ENCODE results near the gene EBF3.
A peak's percentile ranks its signal among the peaks of the same experiment; 100 is the strongest.

EBF3 gene

DNA sequence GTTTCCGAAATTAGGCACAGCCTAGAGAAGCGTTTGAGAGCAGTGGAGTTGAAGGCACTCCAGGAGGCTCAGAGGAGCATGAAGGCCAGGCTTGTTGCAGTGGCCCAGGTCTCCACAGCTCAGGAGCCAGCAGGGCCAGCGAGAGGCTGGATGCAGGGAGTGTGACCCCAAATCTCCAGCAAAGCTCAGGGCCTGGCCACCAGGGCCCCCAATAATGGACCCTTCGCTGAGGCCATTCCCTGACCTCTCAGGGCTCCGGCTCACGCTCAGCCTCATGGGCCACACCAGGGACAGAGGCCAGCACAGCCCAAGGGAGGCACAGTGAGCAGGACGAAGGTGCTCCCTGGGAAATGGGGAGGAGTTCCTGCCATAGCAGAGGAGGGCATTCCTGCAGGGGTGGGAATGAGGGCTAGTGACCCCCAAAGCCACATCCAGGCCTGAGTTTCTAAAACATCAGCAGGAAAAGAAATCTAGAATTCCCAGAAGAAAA lies 47.5 kb downstream of the EBF3 start:
- Histone ChIP-seq H2BK15ac (ENCODE audit: low read length) (peak overlapping the region; percentile 63), H3K4ac (ENCODE audit: low read length) (no peak overlapping the region), H3K23ac (ENCODE audit: low read depth, low read length, poor library complexity) (no peak overlapping the region), H3K79me1 (ENCODE audit: low read depth, low read length) (peaks cover 2% of the 10 kb centered on the region), H2AK5ac (ENCODE audit: low read depth, low read length) (peak overlapping the region; percentile 65), H3K36me3 (replicated peaks in 1 of 2; ENCODE audit: control insufficient read depth in 2 of 2, insufficient read depth in 2 of 2, low read length in 2 of 2) (no peaks in the 10 kb centered on the region), H3K9me3 (replicated peaks in 1 of 2; ENCODE audit: control insufficient read depth in 2 of 2, insufficient read depth in 1 of 2, low read depth in 1 of 2, low read length in 2 of 2) (no peaks in the 10 kb centered on the region), H3K4me1 (ENCODE audit: control insufficient read depth in 2 of 2, insufficient read depth in 1 of 2, low read depth in 1 of 2, low read length in 2 of 2) (peaks cover 0 to 10% of the 10 kb centered on the region in 2 donors), H3K18ac (ENCODE audit: low read length) (peak overlapping the region; percentile 75), H4K91ac (ENCODE audit: low read depth, low read length, poor library complexity) (no peak overlapping the region), H3K4me2 (ENCODE audit: insufficient read depth, low read length, poor library complexity, severe bottlenecking) (no peak overlapping the region), H3K9ac (ENCODE audit: low read depth, low read length, poor library complexity) (no peak overlapping the region), H3K27ac (replicated peaks; ENCODE audit: low read length) (no peak overlapping the region), H2BK12ac (ENCODE audit: low read length) (no peak overlapping the region), H3K4me3 (ENCODE audit: low read length in 2 of 2) (no peak overlapping the region), H2AFZ (ENCODE audit: low read length) (no peak overlapping the region), H2BK120ac (ENCODE audit: low read depth, low read length) (no peak overlapping the region), H3K27me3 (ENCODE audit: control insufficient read depth in 3 of 3, insufficient read depth in 3 of 3, low read depth in 1 of 3, low read length in 3 of 3) (no peaks in the 10 kb centered on the region), H3K14ac (ENCODE audit: low read length) (peak overlapping the region; percentile 43), H2BK5ac (ENCODE audit: low read length) (no peak overlapping the region), H4K8ac (ENCODE audit: low read depth, low read length) (no peak overlapping the region)
- WGBS, 2 donors (ENCODE audit: extremely low coverage in 2 of 2, insufficient read length in 2 of 2, insufficient replicate concordance in 1 of 2): no CpG with 5 or more reads among the region's 7 CpGs
- no peak for DNase-seq (ENCODE audit: low spot score)

DNA sequence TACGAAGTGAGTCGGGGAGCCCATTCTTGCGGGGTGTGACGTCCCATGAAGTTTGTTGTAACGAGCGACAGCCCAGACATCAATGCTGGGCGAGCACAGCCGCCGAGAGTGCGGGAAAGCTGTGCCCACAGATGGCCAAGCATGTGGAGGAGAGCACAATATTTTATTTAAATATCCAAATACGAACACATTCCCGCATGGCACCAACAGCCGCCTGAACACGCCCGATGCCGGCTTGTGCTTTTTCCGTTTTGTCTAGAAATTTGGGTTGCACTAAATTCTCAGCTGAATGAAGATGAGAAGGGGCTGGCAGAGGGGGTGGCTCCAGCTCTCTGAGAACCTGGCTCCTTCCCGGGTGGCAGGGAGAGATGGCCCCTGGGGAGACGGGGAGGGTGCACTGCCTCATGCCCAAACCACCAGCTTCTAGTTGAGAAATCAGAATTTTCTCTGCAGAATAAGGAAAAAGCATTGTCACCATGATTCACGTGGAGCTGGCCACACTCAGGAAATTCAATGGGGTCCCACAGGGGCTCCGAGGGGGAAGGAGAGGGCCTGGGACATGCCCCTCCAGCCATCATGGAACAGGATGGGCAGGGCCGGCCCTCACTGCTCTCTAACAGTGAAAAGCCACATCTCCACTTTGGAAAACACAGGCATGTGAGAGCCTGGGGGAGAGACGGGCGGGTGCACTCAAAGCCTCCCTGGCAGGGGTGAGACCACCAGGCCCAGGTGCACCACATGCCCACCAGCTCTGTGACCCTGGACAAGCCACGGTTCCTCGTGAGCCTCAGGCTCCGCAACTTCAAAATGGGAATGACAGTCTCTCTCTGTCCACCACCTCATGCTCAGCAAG lies 48.3 kb downstream of the EBF3 start:
- WGBS, 2 donors (ENCODE audit: extremely low coverage in 2 of 2, insufficient read length in 2 of 2, insufficient replicate concordance in 1 of 2): no CpG with 5 or more reads among the region's 27 CpGs
- no peak for DNase-seq (ENCODE audit: low spot score)

GRCh38 chr10:129914960-129915359 lies 49.1 kb downstream of the EBF3 start:
- Histone ChIP-seq H3K27ac (replicated peaks; ENCODE audit: low read length) (no peak overlapping the region), H3K23ac (ENCODE audit: low read depth, low read length, poor library complexity) (no peak overlapping the region), H3K4me3 (ENCODE audit: low read length in 2 of 2) (no peak overlapping the region), H3K14ac (ENCODE audit: low read length) (no peak overlapping the region), H3K4me1 (ENCODE audit: control insufficient read depth in 2 of 2, insufficient read depth in 1 of 2, low read depth in 1 of 2, low read length in 2 of 2) (peaks cover 0 to 10% of the 10 kb centered on the region in 2 donors), H2BK5ac (ENCODE audit: low read length) (no peak overlapping the region), H3K18ac (ENCODE audit: low read length) (peak overlapping the region; percentile 51), H3K9me3 (replicated peaks in 1 of 2; ENCODE audit: control insufficient read depth in 2 of 2, insufficient read depth in 1 of 2, low read depth in 1 of 2, low read length in 2 of 2) (no peaks in the 10 kb centered on the region), H2BK15ac (ENCODE audit: low read length) (no peak overlapping the region), H4K8ac (ENCODE audit: low read depth, low read length) (no peak overlapping the region), H3K4me2 (ENCODE audit: insufficient read depth, low read length, poor library complexity, severe bottlenecking) (no peak overlapping the region), H3K4ac (ENCODE audit: low read length) (no peak overlapping the region), H4K91ac (ENCODE audit: low read depth, low read length, poor library complexity) (no peak overlapping the region), H3K27me3 (ENCODE audit: control insufficient read depth in 3 of 3, insufficient read depth in 3 of 3, low read depth in 1 of 3, low read length in 3 of 3) (no peaks in the 10 kb centered on the region), H2BK120ac (ENCODE audit: low read depth, low read length) (no peak overlapping the region), H3K36me3 (replicated peaks in 1 of 2; ENCODE audit: control insufficient read depth in 2 of 2, insufficient read depth in 2 of 2, low read length in 2 of 2) (no peaks in the 10 kb centered on the region), H2AFZ (ENCODE audit: low read length) (no peak overlapping the region), H2AK5ac (ENCODE audit: low read depth, low read length) (no peak overlapping the region), H3K9ac (ENCODE audit: low read depth, low read length, poor library complexity) (no peak overlapping the region), H2BK12ac (ENCODE audit: low read length) (no peak overlapping the region), H3K79me1 (ENCODE audit: low read depth, low read length) (peaks cover 2% of the 10 kb centered on the region)
- no peak for DNase-seq (ENCODE audit: low spot score)
- no CpG with 5 or more reads among the region's 2 CpGs for WGBS, 2 donors (ENCODE audit: extremely low coverage in 2 of 2, insufficient read length in 2 of 2, insufficient replicate concordance in 1 of 2)

More for the DNA sequence above, 48.3 kb downstream of the EBF3 start:
- Histone ChIP-seq H4K8ac (ENCODE audit: low read depth, low read length) (no peak overlapping the region), H3K27ac (replicated peaks; ENCODE audit: low read length) (no peak overlapping the region), H2AK5ac (ENCODE audit: low read depth, low read length) (peak overlapping the region; percentile 65), H3K79me1 (ENCODE audit: low read depth, low read length) (peaks cover 2% of the 10 kb centered on the region), H2BK15ac (ENCODE audit: low read length) (no peak overlapping the region), H3K18ac (ENCODE audit: low read length) (peak overlapping the region; percentile 34), H3K9ac (ENCODE audit: low read depth, low read length, poor library complexity) (no peak overlapping the region), H3K9me3 (replicated peaks in 1 of 2; ENCODE audit: control insufficient read depth in 2 of 2, insufficient read depth in 1 of 2, low read depth in 1 of 2, low read length in 2 of 2) (no peaks in the 10 kb centered on the region), H2AFZ (ENCODE audit: low read length) (no peak overlapping the region), H2BK120ac (ENCODE audit: low read depth, low read length) (no peak overlapping the region), H3K4me1 (ENCODE audit: control insufficient read depth in 2 of 2, insufficient read depth in 1 of 2, low read depth in 1 of 2, low read length in 2 of 2) (peaks cover 0 to 10% of the 10 kb centered on the region in 2 donors), H3K4me3 (ENCODE audit: low read length in 2 of 2) (no peak overlapping the region), H3K14ac (ENCODE audit: low read length) (no peak overlapping the region), H4K91ac (ENCODE audit: low read depth, low read length, poor library complexity) (no peak overlapping the region), H3K23ac (ENCODE audit: low read depth, low read length, poor library complexity) (no peak overlapping the region), H2BK12ac (ENCODE audit: low read length) (peak overlapping the region; percentile 8), H3K27me3 (ENCODE audit: control insufficient read depth in 3 of 3, insufficient read depth in 3 of 3, low read depth in 1 of 3, low read length in 3 of 3) (no peaks in the 10 kb centered on the region), H3K36me3 (replicated peaks in 1 of 2; ENCODE audit: control insufficient read depth in 2 of 2, insufficient read depth in 2 of 2, low read length in 2 of 2) (no peaks in the 10 kb centered on the region), H3K4me2 (ENCODE audit: insufficient read depth, low read length, poor library complexity, severe bottlenecking) (no peak overlapping the region), H2BK5ac (ENCODE audit: low read length) (no peak overlapping the region), H3K4ac (ENCODE audit: low read length) (no peak overlapping the region)

GRCh38 chr10:129914153-129914855 lies 49.8 kb downstream of the EBF3 start:
- WGBS, 2 donors (ENCODE audit: extremely low coverage in 2 of 2, insufficient read length in 2 of 2, insufficient replicate concordance in 1 of 2): no CpG with 5 or more reads among the region's 19 CpGs

More at GRCh38 chr10:129914153-129914855, 49.8 kb downstream of the EBF3 start:
- Histone ChIP-seq H2AK5ac (ENCODE audit: low read depth, low read length) (peak overlapping the region; percentile 54), H2BK15ac (ENCODE audit: low read length) (no peak overlapping the region), H4K8ac (ENCODE audit: low read depth, low read length) (no peak overlapping the region), H3K4me3 (ENCODE audit: low read length in 2 of 2) (no peak overlapping the region), H2BK12ac (ENCODE audit: low read length) (no peak overlapping the region), H2AFZ (ENCODE audit: low read length) (no peak overlapping the region), H2BK120ac (ENCODE audit: low read depth, low read length) (no peak overlapping the region), H3K36me3 (replicated peaks in 1 of 2; ENCODE audit: control insufficient read depth in 2 of 2, insufficient read depth in 2 of 2, low read length in 2 of 2) (no peaks in the 10 kb centered on the region), H3K79me1 (ENCODE audit: low read depth, low read length) (peaks cover 2% of the 10 kb centered on the region), H3K18ac (ENCODE audit: low read length) (peak overlapping the region; percentile 33), H3K9ac (ENCODE audit: low read depth, low read length, poor library complexity) (no peak overlapping the region), H3K4me1 (ENCODE audit: control insufficient read depth in 2 of 2, insufficient read depth in 1 of 2, low read depth in 1 of 2, low read length in 2 of 2) (peaks cover 0 to 10% of the 10 kb centered on the region in 2 donors), H3K27ac (replicated peaks; ENCODE audit: low read length) (no peak overlapping the region), H3K4ac (ENCODE audit: low read length) (no peak overlapping the region), H3K4me2 (ENCODE audit: insufficient read depth, low read length, poor library complexity, severe bottlenecking) (no peak overlapping the region), H3K27me3 (ENCODE audit: control insufficient read depth in 3 of 3, insufficient read depth in 3 of 3, low read depth in 1 of 3, low read length in 3 of 3) (no peaks in the 10 kb centered on the region), H3K9me3 (replicated peaks in 1 of 2; ENCODE audit: control insufficient read depth in 2 of 2, insufficient read depth in 1 of 2, low read depth in 1 of 2, low read length in 2 of 2) (no peaks in the 10 kb centered on the region), H4K91ac (ENCODE audit: low read depth, low read length, poor library complexity) (no peak overlapping the region), H3K23ac (ENCODE audit: low read depth, low read length, poor library complexity) (no peak overlapping the region), H2BK5ac (ENCODE audit: low read length) (no peak overlapping the region), H3K14ac (ENCODE audit: low read length) (no peak overlapping the region)
- DNase-seq (ENCODE audit: low spot score): no peak

All from neuronal stem cell (in vitro differentiated cells).